HepG2 (cell line): ENCODE measurements around the gene HEMK1. TPM values are rescaled to one million over a fixed set of nuclear protein-coding genes. Genes with fewer than 3 reads are reported as not detected.

Experiments used
- E2F1 ChIP-seq: sonication (generic); formaldehyde crosslinking; IDR thresholded peaks from 2 replicates; pipeline ENCODE4 v1.5.0; 2020; ENCODE audit warnings: missing genetic modification reagents
- MATR3 ChIP-seq: sonication (generic); formaldehyde crosslinking; IDR thresholded peaks from 2 replicates; pipeline ENCODE4 v1.4.0; 2020; ENCODE audit warnings: missing genetic modification reagents
- WIZ ChIP-seq: sonication (generic); formaldehyde crosslinking; IDR thresholded peaks from 2 replicates; pipeline ENCODE4 v1.5.1; 2020; ENCODE audit warnings: mild to moderate bottlenecking, missing genetic modification reagents
- ZNF281 ChIP-seq: sonication (generic); formaldehyde crosslinking; IDR thresholded peaks from 2 replicates; pipeline ENCODE4 v1.4.0; 2020; ENCODE audit warnings: missing genetic modification reagents, borderline replicate concordance
- ZNF317 ChIP-seq: sonication (generic); formaldehyde crosslinking; IDR thresholded peaks from 2 replicates; pipeline ENCODE4 v1.5.0; 2020; ENCODE audit warnings: mild to moderate bottlenecking, missing genetic modification reagents
- ZNF691 ChIP-seq: sonication (generic); formaldehyde crosslinking; IDR thresholded peaks from 2 replicates; pipeline ENCODE4 v1.4.0; 2020; ENCODE audit warnings: missing genetic modification reagents, low read depth, mild to moderate bottlenecking, borderline replicate concordance
- polyA plus RNA-seq, 8 experiments: library from polyadenylated mRNA; depleted of rRNA in 3 of 8; stranded (reverse) in 7 of 8; unstranded in 1 of 8; fragments of >200 nt; fragmentation: Illumina TruSeq in 4 of 8; extraction: Trizol in 4 of 8; gene quantifications; 2 replicates each; pipeline versions ENCODE4 v1.2.1 to v1.2.3, GENCODE V29; 2011 to 2016; ENCODE audit warnings: low read depth in 4 of 8, missing spikeins in 1 of 8, mixed read lengths in 1 of 8; ENCODE audit not compliant: insufficient read depth in 1 of 8
- total RNA-seq, 5 experiments: library from RNA; depleted of rRNA; stranded (reverse); fragments of >200 nt; fragmentation: Illumina TruSeq; extraction: Trizol; gene quantifications; 2 replicates each; pipeline ENCODE4 v1.2.3, GENCODE V29; 2016; ENCODE audit warnings: low read depth in 1 of 5
- TF ChIP-seq, protein P1 (sequence below): fragments of 450-650 bp; IDR thresholded peaks from 2 replicates; pipeline ENCODE4 v1.6.1; 2017
- TF ChIP-seq, protein P2 (sequence below): sonication (generic); formaldehyde crosslinking; IDR thresholded peaks from 2 replicates; pipeline ENCODE4 v1.4.0; 2020; ENCODE audit warnings: mild to moderate bottlenecking, missing genetic modification reagents
- TF ChIP-seq, protein P3 (sequence below), 2 experiments: sonication (generic) in 1 of 2; formaldehyde crosslinking in 1 of 2; IDR thresholded peaks; 2 replicates each; pipeline versions ENCODE4 v1.4.0 to v1.6.1; 2018 to 2020; ENCODE audit warnings: missing genetic modification reagents in 2 of 2, borderline replicate concordance in 1 of 2, low read depth in 1 of 2, mild to moderate bottlenecking in 1 of 2, missing biosample characterization in 1 of 2

Gene HEMK1
- total and polyA plus RNA-seq, 2 of the 13 experiments (the other 11 are each of a cell fraction or from before 2014, with no cell fraction given), result 9.8 to 12.6 TPM

- TF ChIP-seq, protein P1, sequence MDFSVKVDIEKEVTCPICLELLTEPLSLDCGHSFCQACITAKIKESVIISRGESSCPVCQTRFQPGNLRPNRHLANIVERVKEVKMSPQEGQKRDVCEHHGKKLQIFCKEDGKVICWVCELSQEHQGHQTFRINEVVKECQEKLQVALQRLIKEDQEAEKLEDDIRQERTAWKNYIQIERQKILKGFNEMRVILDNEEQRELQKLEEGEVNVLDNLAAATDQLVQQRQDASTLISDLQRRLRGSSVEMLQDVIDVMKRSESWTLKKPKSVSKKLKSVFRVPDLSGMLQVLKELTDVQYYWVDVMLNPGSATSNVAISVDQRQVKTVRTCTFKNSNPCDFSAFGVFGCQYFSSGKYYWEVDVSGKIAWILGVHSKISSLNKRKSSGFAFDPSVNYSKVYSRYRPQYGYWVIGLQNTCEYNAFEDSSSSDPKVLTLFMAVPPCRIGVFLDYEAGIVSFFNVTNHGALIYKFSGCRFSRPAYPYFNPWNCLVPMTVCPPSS, result no peak
- TF ChIP-seq ZNF317 (CRISPR knock-in tag), result no peak
- no peak; the same call in 1 of the 2 replicates for TF ChIP-seq ZNF691 (CRISPR knock-in tag)
- TF ChIP-seq, protein P2, sequence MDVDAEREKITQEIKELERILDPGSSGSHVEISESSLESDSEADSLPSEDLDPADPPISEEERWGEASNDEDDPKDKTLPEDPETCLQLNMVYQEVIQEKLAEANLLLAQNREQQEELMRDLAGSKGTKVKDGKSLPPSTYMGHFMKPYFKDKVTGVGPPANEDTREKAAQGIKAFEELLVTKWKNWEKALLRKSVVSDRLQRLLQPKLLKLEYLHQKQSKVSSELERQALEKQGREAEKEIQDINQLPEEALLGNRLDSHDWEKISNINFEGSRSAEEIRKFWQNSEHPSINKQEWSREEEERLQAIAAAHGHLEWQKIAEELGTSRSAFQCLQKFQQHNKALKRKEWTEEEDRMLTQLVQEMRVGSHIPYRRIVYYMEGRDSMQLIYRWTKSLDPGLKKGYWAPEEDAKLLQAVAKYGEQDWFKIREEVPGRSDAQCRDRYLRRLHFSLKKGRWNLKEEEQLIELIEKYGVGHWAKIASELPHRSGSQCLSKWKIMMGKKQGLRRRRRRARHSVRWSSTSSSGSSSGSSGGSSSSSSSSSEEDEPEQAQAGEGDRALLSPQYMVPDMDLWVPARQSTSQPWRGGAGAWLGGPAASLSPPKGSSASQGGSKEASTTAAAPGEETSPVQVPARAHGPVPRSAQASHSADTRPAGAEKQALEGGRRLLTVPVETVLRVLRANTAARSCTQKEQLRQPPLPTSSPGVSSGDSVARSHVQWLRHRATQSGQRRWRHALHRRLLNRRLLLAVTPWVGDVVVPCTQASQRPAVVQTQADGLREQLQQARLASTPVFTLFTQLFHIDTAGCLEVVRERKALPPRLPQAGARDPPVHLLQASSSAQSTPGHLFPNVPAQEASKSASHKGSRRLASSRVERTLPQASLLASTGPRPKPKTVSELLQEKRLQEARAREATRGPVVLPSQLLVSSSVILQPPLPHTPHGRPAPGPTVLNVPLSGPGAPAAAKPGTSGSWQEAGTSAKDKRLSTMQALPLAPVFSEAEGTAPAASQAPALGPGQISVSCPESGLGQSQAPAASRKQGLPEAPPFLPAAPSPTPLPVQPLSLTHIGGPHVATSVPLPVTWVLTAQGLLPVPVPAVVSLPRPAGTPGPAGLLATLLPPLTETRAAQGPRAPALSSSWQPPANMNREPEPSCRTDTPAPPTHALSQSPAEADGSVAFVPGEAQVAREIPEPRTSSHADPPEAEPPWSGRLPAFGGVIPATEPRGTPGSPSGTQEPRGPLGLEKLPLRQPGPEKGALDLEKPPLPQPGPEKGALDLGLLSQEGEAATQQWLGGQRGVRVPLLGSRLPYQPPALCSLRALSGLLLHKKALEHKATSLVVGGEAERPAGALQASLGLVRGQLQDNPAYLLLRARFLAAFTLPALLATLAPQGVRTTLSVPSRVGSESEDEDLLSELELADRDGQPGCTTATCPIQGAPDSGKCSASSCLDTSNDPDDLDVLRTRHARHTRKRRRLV, result 0 out of 2 replicates have a peak, but pooled peaks have one; percentile 27
- no peak; the same call in none of the 2 replicates for TF ChIP-seq E2F1 (CRISPR knock-in tag)
- TF ChIP-seq MATR3 (CRISPR knock-in tag), result no peak
- TF ChIP-seq, protein P3, sequence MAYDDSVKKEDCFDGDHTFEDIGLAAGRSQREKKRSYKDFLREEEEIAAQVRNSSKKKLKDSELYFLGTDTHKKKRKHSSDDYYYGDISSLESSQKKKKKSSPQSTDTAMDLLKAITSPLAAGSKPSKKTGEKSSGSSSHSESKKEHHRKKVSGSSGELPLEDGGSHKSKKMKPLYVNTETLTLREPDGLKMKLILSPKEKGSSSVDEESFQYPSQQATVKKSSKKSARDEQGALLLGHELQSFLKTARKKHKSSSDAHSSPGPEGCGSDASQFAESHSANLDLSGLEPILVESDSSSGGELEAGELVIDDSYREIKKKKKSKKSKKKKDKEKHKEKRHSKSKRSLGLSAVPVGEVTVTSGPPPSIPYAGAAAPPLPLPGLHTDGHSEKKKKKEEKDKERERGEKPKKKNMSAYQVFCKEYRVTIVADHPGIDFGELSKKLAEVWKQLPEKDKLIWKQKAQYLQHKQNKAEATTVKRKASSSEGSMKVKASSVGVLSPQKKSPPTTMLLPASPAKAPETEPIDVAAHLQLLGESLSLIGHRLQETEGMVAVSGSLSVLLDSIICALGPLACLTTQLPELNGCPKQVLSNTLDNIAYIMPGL (CRISPR knock-in tag; IDR thresholded peaks at IDR 0.05; ENCODE audit: borderline replicate concordance in 1 of 2, low read depth in 1 of 2), result peak; percentile 57 to 82
- TF ChIP-seq ZNF281 (CRISPR knock-in tag), result 0 out of 2 replicates have a peak, but pooled peaks have one; percentile 8
- TF ChIP-seq WIZ, result no peak
Measured at GRCh38 chr3:50611464-50612233, 42.3 kb downstream of the HEMK1 start, which contains the start of gene CISH (continued).
